ENCODE data around the gene STK40. TPM values are rescaled to one million over a fixed set of nuclear protein-coding genes. Genes with fewer than 3 reads are reported as not detected.

STK40 gene
- total and polyA plus RNA-seq, 2 experiments from 2014 or later: 8.1 to 20.2 TPM

- H3K9me2 ChIP-seq (ENCODE audit: insufficient read depth): no peaks in the 10 kb centered on the region
Measured at GRCh38 chr1:36417931-36418330, 32.2 kb upstream of the STK40 start.

More at GRCh38 chr1:36417931-36418330, 32.2 kb upstream of the STK40 start:
- TF ChIP-seq ZNF462 (CRISPR knock-in tag; IDR thresholded peaks at IDR 0.05) (no peak), POLR2AphosphoS5 (IDR thresholded peaks at IDR 0.05; ENCODE audit: low read depth) (no peak), STAT1 (IDR thresholded peaks at IDR 0.05; ENCODE audit: unreplicated experiment) (no peak), EZH2phosphoT487 (IDR thresholded peaks at IDR 0.05; ENCODE audit: unreplicated experiment) (no peak), JUNB (IDR thresholded peaks at IDR 0.05; ENCODE audit: unreplicated experiment) (no peak), CREB1 (CRISPR knock-in tag; IDR thresholded peaks at IDR 0.05; ENCODE audit: low read depth) (no peak), EZH2 (IDR thresholded peaks at IDR 0.05; ENCODE audit: low read depth, unreplicated experiment) (no peak)
- H3K4me1 Mint-ChIP-seq: peaks cover 11% of the 10 kb centered on the region
- no peak overlapping the region for H2AFZ ChIP-seq
- H3F3A ChIP-seq (replicated peaks; ENCODE audit: low read depth): no peaks in the 10 kb centered on the region
- no peak overlapping the region for H3K27ac Mint-ChIP-seq
- H3K27ac ChIP-seq (ENCODE audit: low read depth): no peak overlapping the region
- H3K9me3 Mint-ChIP-seq: no peaks in the 10 kb centered on the region
- H3K27me3 Mint-ChIP-seq (ENCODE audit: insufficient read depth, low read depth, poor library complexity): peaks cover 5% of the 10 kb centered on the region
- H3K4me1 ChIP-seq (ENCODE audit: insufficient read depth): no peaks in the 10 kb centered on the region
- ATAC-seq: no peak
- H3K4me3 Mint-ChIP-seq: no peak overlapping the region
- H3K27me3 ChIP-seq (ENCODE audit: insufficient read depth): no peaks in the 10 kb centered on the region
- no peaks in the 10 kb centered on the region for H4K20me1 ChIP-seq (replicated peaks; ENCODE audit: insufficient read depth)
- no peak overlapping the region for H3K4me2 ChIP-seq
- H3K36me3 ChIP-seq (ENCODE audit: insufficient read depth): no peaks in the 10 kb centered on the region
- no peak for DNase-seq (ENCODE audit: low spot score)
- H3K36me3 Mint-ChIP-seq (ENCODE audit: low read depth): no peaks in the 10 kb centered on the region
- no peaks in the 10 kb centered on the region for H3K79me2 ChIP-seq (replicated peaks; ENCODE audit: insufficient read depth)
- H3K4me3 ChIP-seq: no peak overlapping the region
